Gastrocnemius medialis (tissue), 4 donors: ENCODE data around the gene DNMBP. TPM values are rescaled to one million over a fixed set of nuclear protein-coding genes. Genes with fewer than 3 reads are reported as not detected.

Experiments used
- ATAC-seq, 2 donors: fragments of 150-250 bp; one replicate each; pipeline ENCODE4 v1.9.1; 2016
- DNase-seq, 2 donors: peaks; one replicate each; pipeline ENCODE4 v3.0.0-alpha.2; 2019
- H3K27ac ChIP-seq, 4 donors: fragments of 200-600 bp; sonication (generic); 1 replicate in 1 of 4; 2 replicates in 3 of 4; pipeline ENCODE4 v1.5.1; 2016 to 2018; ENCODE audit warnings: mild to moderate bottlenecking in 2 of 4, moderate library complexity in 1 of 4
- H3K27me3 ChIP-seq, 3 donors: fragments of 200-600 bp; sonication (generic) in 2 of 3; 1 replicate in 1 of 3; 2 replicates in 2 of 3; pipeline versions ENCODE4 v1.5.1 to v1.6.0; 2016 to 2019; ENCODE audit warnings: mild to moderate bottlenecking in 1 of 3, moderate library complexity in 1 of 3
- H3K36me3 ChIP-seq, 2 donors: fragments of 200-600 bp; sonication (generic) in 1 of 2; one replicate each; pipeline ENCODE4 v1.5.1; 2017 to 2018
- H3K4me1 ChIP-seq, 2 donors: fragments of 200-600 bp; sonication (generic) in 1 of 2; one replicate each; pipeline ENCODE4 v1.5.1; 2016 to 2017; ENCODE audit warnings: mild to moderate bottlenecking in 2 of 2
- H3K4me3 ChIP-seq, 4 donors: fragments of 200-600 bp; sonication (generic) in 3 of 4; 1 replicate in 1 of 4; 2 replicates in 3 of 4; pipeline ENCODE4 v1.5.1; 2016 to 2019; ENCODE audit warnings: mild to moderate bottlenecking in 2 of 4
- H3K9me3 ChIP-seq, 3 donors: fragments of 200-600 bp; sonication (generic) in 2 of 3; 1 replicate in 1 of 3; 2 replicates in 2 of 3; pipeline ENCODE4 v1.5.1; 2016 to 2019
- CTCF ChIP-seq, 5 experiments: fragments of 450-650 bp in 3 of 5; fragments of 200-600 bp in 2 of 5; sonication (generic) in 2 of 5; IDR thresholded peaks in 4 of 5; conservative IDR thresholded peaks in 1 of 5; 1 replicate in 4 of 5; 2 replicates in 1 of 5; pipeline ENCODE4 v1.5.1; 2016 to 2019; ENCODE audit warnings: antibody characterized with exemption in 5 of 5, mild to moderate bottlenecking in 3 of 5, moderate library complexity in 3 of 5
- POLR2A ChIP-seq, 2 donors: fragments of 450-650 bp; IDR thresholded peaks; one replicate each; pipeline ENCODE4 v1.6.1; 2017; ENCODE audit warnings: antibody characterized with exemption in 2 of 2, mild to moderate bottlenecking in 2 of 2, moderate library complexity in 2 of 2
- in situ Hi-C, 4 donors: fragments of 200-750 bp; cut with MboI; loops; one replicate each; pipeline versions ENCODE4 v1.15.0 to v1.8.0; 2017; ENCODE audit warnings: low sequenced_read_pairs in 4 of 4
- intact Hi-C: fragments of 100-400 bp; cut with DNase I; formaldehyde crosslinking; loops from one replicate; pipeline ENCODE4 v1.15.1; 2023; ENCODE audit warnings: low total_unique reads
- total RNA-seq, 4 donors: library from RNA; depleted of rRNA; stranded (reverse); fragments of >200 nt; gene quantifications; one replicate each; pipeline versions ENCODE4 v1.1.0 to v1.2.3, GENCODE V29; 2016

Gene DNMBP
- total RNA-seq, 4 donors from 2014 or later, result 9.5 to 22.5 (median 15.0) TPM

- in situ Hi-C loops, result no loop called here
- H3K36me3 ChIP-seq, result peaks cover 0 to 57% of the 10 kb centered on the region in 2 donors
- H3K9me3 ChIP-seq, result no peaks in the 10 kb centered on the region
- DNase-seq, result no peak
- H3K4me3 ChIP-seq, result no peak overlapping the region
- no peaks in the 10 kb centered on the region for H3K27me3 ChIP-seq
- ATAC-seq, result no peak
- no peak for TF ChIP-seq POLR2A (IDR thresholded peaks at IDR 0.05)
- no peak for TF ChIP-seq CTCF (IDR thresholded peaks at IDR 0.05 in 4 of 5, conservative IDR thresholded peaks at IDR 0.05 in 1 of 5)
- H3K27ac ChIP-seq, result no peak overlapping the region
- intact Hi-C loops, result no loop called here
- H3K4me1 ChIP-seq, result no peaks in the 10 kb centered on the region
These were observed 121.1 kb downstream of the DNMBP start for GRCh38 chr10:99888622-99889021.

GRCh38 chr10:99883523-99883922, 126.2 kb downstream of the DNMBP start:
- no peak for DNase-seq
- Histone ChIP-seq H3K4me1 (no peaks in the 10 kb centered on the region), H3K9me3 (no peaks in the 10 kb centered on the region), H3K27me3 (no peaks in the 10 kb centered on the region), H3K36me3 (peaks cover 0 to 90% of the 10 kb centered on the region in 2 donors), H3K27ac (no peak overlapping the region), H3K4me3 (no peak overlapping the region)
- ATAC-seq, result no peak
- intact Hi-C loops, result no loop called here
- TF ChIP-seq CTCF (IDR thresholded peaks at IDR 0.05 in 4 of 5, conservative IDR thresholded peaks at IDR 0.05 in 1 of 5) (no peak), POLR2A (IDR thresholded peaks at IDR 0.05) (no peak)
- in situ Hi-C loops, result no loop called here

GRCh38 chr10:99881371-99881770, 128.4 kb downstream of the DNMBP start:
- no peak for TF ChIP-seq CTCF (IDR thresholded peaks at IDR 0.05 in 4 of 5, conservative IDR thresholded peaks at IDR 0.05 in 1 of 5)
- TF ChIP-seq POLR2A (IDR thresholded peaks at IDR 0.05), result no peak
- in situ Hi-C loops, result no loop called here
- Histone ChIP-seq H3K4me1 (no peaks in the 10 kb centered on the region), H3K27ac (no peak overlapping the region), H3K9me3 (no peaks in the 10 kb centered on the region), H3K4me3 (no peak overlapping the region), H3K36me3 (peaks cover 0 to 93% of the 10 kb centered on the region in 2 donors), H3K27me3 (no peaks in the 10 kb centered on the region)
- DNase-seq, result no peak
- intact Hi-C loops, result no loop called here
- ATAC-seq, result no peak

GRCh38 chr10:99880080-99880835, 129.5 kb downstream of the DNMBP start:
- no peaks in the 10 kb centered on the region for H3K27me3 ChIP-seq
- DNase-seq (no peak), ATAC-seq (peak in 1 of 2 donors; percentile 30)
- intact Hi-C loops, result no loop called here
- H3K27ac ChIP-seq, result peak overlapping the region; percentile 24 to 54 (median 42)
- TF ChIP-seq CTCF (IDR thresholded peaks at IDR 0.05 in 4 of 5, conservative IDR thresholded peaks at IDR 0.05 in 1 of 5) (no peak), POLR2A (IDR thresholded peaks at IDR 0.05) (no peak)
- H3K4me3 ChIP-seq, result no peak overlapping the region
- peaks cover 0 to 86% of the 10 kb centered on the region in 2 donors for H3K36me3 ChIP-seq
- no peaks in the 10 kb centered on the region for H3K4me1 ChIP-seq
- H3K9me3 ChIP-seq, result no peaks in the 10 kb centered on the region
- in situ Hi-C loops, result no loop called here
